Endodermal cell (in vitro differentiated cells): ENCODE results near the gene ZNF385A. TPM values are rescaled to one million over a fixed set of nuclear protein-coding genes. Genes with fewer than 3 reads are reported as not detected.

Experiments
- DNase-seq: peaks from one replicate; pipeline ENCODE4 v3.0.0-alpha.2; 2017
- H3K27ac ChIP-seq: 2 replicates; pipeline ENCODE4 v1.5.1; 2013; ENCODE audit warnings: mild to moderate bottlenecking, low read depth, low read length, moderate library complexity
- H3K27me3 ChIP-seq: 2 replicates; pipeline ENCODE4 v1.6.1; 2013; ENCODE audit warnings: mild to moderate bottlenecking, low read length, moderate library complexity; ENCODE audit not compliant: insufficient read depth, control insufficient read depth, poor library complexity, severe bottlenecking
- H3K36me3 ChIP-seq: 2 replicates; pipeline ENCODE4 v1.7.0; 2013; ENCODE audit warnings: mild to moderate bottlenecking, low read length, moderate library complexity; ENCODE audit not compliant: control insufficient read depth, insufficient read depth
- H3K4me1 ChIP-seq: one replicate; pipeline ENCODE4 v1.7.0; 2013; ENCODE audit warnings: low read length; ENCODE audit not compliant: control insufficient read depth, insufficient read depth
- H3K4me3 ChIP-seq: 2 replicates; pipeline ENCODE4 v1.5.1; 2013; ENCODE audit warnings: mild to moderate bottlenecking, low read length, moderate library complexity
- H3K9ac ChIP-seq: 2 replicates; pipeline ENCODE4 v1.6.1; 2013; ENCODE audit warnings: mild to moderate bottlenecking, low read length, moderate library complexity; ENCODE audit not compliant: poor library complexity, severe bottlenecking; ENCODE audit errors: extremely low read depth
- H3K9me3 ChIP-seq: 2 replicates; pipeline ENCODE4 v1.6.1; 2013; ENCODE audit warnings: mild to moderate bottlenecking, low read length, moderate library complexity; ENCODE audit not compliant: control insufficient read depth
- H3K27ac Mint-ChIP-seq: 2 replicates; pipeline ENCODE4 v1.8.0; 2020; ENCODE audit warnings: mixed read lengths
- H3K27me3 Mint-ChIP-seq: 2 replicates; pipeline ENCODE4 v1.8.0; 2021; ENCODE audit warnings: mild to moderate bottlenecking, mixed read lengths; ENCODE audit not compliant: insufficient read depth
- H3K36me3 Mint-ChIP-seq: 2 replicates; pipeline ENCODE4 v1.8.0; 2020; ENCODE audit warnings: low read depth, mixed read lengths
- H3K4me1 Mint-ChIP-seq: 2 replicates; pipeline ENCODE4 v1.8.0; 2020; ENCODE audit warnings: mixed read lengths
- H3K4me3 Mint-ChIP-seq: 2 replicates; pipeline ENCODE4 v1.8.0; 2020; ENCODE audit warnings: mild to moderate bottlenecking, moderate library complexity, mixed read lengths
- H3K9me3 Mint-ChIP-seq: 2 replicates; pipeline ENCODE4 v1.8.0; 2020; ENCODE audit warnings: mild to moderate bottlenecking, mixed read lengths
- CTCF ChIP-seq: fragments of 200-600 bp; sonication (generic); conservative IDR thresholded peaks from 2 replicates; pipeline ENCODE4 v1.5.0; 2021; ENCODE audit warnings: antibody characterized with exemption, mild to moderate bottlenecking
- WGBS, 2 experiments: methylation state at CpG; one replicate each; pipeline versions ENCODE4 v1.1.5 to v1.1.7; 2013; ENCODE audit warnings: missing lambda C conversion rate in 2 of 2, mixed read lengths in 1 of 2; ENCODE audit not compliant: insufficient coverage in 1 of 2, insufficient read length in 1 of 2; 5-methylcytosine and 5-hydroxymethylcytosine counted together
- total RNA-seq, 2 donors: library from RNA; stranded (reverse); fragmentation: NEBNext Ultra II Directional in 1 of 2; extraction: Animal tissue kit (Norgen Biotek cat#: 25700) in 1 of 2; gene quantifications; 2 replicates in 1 of 2; 3 replicates in 1 of 2; pipeline ENCODE4 v1.2.1, GENCODE V29; 2021

The ZNF385A gene
- total RNA-seq, 2 donors from 2014 or later, result 10.5 to 16.3 TPM

DNA sequence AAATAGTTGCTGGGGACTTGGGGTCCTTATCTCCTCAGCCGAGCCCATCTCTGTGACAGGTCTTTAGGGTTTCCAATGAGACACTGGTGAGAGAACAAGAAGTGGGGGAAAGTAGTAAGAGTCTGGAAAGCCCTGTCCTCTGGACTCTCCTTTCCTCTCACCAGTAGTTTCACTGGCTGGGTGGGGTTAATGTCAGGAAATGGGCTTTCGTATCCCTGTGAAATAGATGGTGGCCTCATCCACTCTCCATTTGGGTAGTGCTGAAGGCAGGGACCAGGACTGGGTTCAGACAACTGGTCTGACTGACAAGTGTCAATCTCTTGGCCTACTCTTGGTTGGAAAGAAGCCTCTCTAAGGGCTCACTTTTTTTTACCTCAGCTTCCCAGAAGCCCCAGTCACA is 7.5 kb downstream of the ZNF385A start:
- no peak for TF ChIP-seq CTCF

DNA sequence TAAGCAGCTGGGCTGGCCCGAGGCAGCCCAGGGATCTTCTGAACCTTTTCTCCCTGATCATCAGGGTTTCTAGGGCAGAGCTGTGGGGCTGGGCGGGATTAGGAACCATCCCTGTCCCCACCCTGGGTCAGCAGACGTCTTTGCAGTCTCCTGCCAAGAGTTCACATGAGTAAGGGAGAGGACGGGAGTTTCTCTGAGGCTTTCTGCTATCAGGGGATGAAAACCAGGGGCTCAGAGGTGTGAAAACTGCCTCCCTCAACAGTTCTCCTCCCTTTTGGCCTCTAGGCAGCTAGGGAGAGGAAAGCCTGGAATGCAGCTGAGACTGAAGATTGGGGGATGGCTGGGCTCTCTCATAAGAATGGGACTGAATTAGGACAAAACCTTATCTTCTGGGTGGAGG is 7.9 kb downstream of the ZNF385A start:
- DNase-seq, result no peak
- Histone ChIP-seq H3K36me3 (no peaks in the 10 kb centered on the region), H3K4me3 (no peak overlapping the region), H3K27me3 (peaks cover 9% of the 10 kb centered on the region), H3K27ac (no peak overlapping the region), H3K4me1 (no peaks in the 10 kb centered on the region), H3K9ac (no peak overlapping the region), H3K9me3 (no peaks in the 10 kb centered on the region)
- no peak for TF ChIP-seq CTCF
- peaks cover 23% of the 10 kb centered on the region for H3K4me1 Mint-ChIP-seq
- peaks cover 19% of the 10 kb centered on the region for H3K36me3 Mint-ChIP-seq
- H3K27ac Mint-ChIP-seq, result no peak overlapping the region
- no peaks in the 10 kb centered on the region for H3K9me3 Mint-ChIP-seq
- no peak overlapping the region for H3K4me3 Mint-ChIP-seq
- H3K27me3 Mint-ChIP-seq, result peaks cover 43% of the 10 kb centered on the region
- WGBS, 2 experiments, result 76 to 96% methylated on average over 4 of the region's 4 CpGs

More for the DNA sequence above, 7.5 kb downstream of the ZNF385A start:
- no peaks in the 10 kb centered on the region for H3K9me3 ChIP-seq
- H3K27me3 Mint-ChIP-seq, result peaks cover 41% of the 10 kb centered on the region
- no peak overlapping the region for H3K4me3 Mint-ChIP-seq
- 85 to 90% methylated on average over 2 of the region's 2 CpGs for WGBS, 2 experiments
- H3K36me3 ChIP-seq, result no peaks in the 10 kb centered on the region
- no peaks in the 10 kb centered on the region for H3K4me1 ChIP-seq
- H3K9ac ChIP-seq, result no peak overlapping the region
- peaks cover 20% of the 10 kb centered on the region for H3K36me3 Mint-ChIP-seq
- no peaks in the 10 kb centered on the region for H3K9me3 Mint-ChIP-seq
- peaks cover 23% of the 10 kb centered on the region for H3K4me1 Mint-ChIP-seq
- no peak overlapping the region for H3K27ac ChIP-seq
- DNase-seq, result no peak
- no peak overlapping the region for H3K4me3 ChIP-seq
- H3K27me3 ChIP-seq, result peaks cover 9% of the 10 kb centered on the region
- no peak overlapping the region for H3K27ac Mint-ChIP-seq

DNA sequence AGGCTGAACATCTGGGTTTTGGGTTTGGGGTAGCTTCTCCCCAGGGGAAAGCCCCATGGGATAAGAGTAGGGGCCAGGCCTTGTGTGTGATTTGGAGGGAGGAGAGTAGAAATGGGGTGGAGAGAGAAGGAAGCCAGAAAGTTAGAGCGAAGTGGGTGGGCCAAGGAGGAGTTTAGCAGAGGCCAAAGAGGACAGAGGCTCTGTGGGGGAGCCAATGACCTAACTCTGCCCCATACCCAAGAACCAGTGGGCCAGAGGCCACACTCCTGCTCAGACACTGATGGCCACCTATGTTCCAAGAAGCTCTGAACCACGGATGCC is 9.3 kb downstream of the ZNF385A start:
- Histone ChIP-seq H3K4me3 (no peak overlapping the region), H3K36me3 (no peaks in the 10 kb centered on the region), H3K27me3 (peaks cover 9% of the 10 kb centered on the region), H3K4me1 (no peaks in the 10 kb centered on the region), H3K9me3 (no peaks in the 10 kb centered on the region), H3K27ac (no peak overlapping the region), H3K9ac (no peak overlapping the region)
- DNase-seq, result peak; percentile 43
- H3K27ac Mint-ChIP-seq, result no peak overlapping the region
- H3K9me3 Mint-ChIP-seq, result no peaks in the 10 kb centered on the region
- H3K36me3 Mint-ChIP-seq, result peaks cover 16% of the 10 kb centered on the region
- no peak overlapping the region for H3K4me3 Mint-ChIP-seq
- H3K4me1 Mint-ChIP-seq, result peaks cover 23% of the 10 kb centered on the region
- peaks cover 51% of the 10 kb centered on the region for H3K27me3 Mint-ChIP-seq
- TF ChIP-seq CTCF, result no peak
- 88% methylated on average over 2 of the region's 2 CpGs; no CpG with 5 or more reads in 1 of the 2 experiments for WGBS, 2 experiments
